HFF-Myc (cell line): ENCODE data around the gene ANTXRL.
"Not testable (repeated sequence)": the region's sequence is repeated elsewhere in the genome, so short reads cannot be mapped to it uniquely, and the experiment has no call there.

Source experiments
- DNase-seq: peaks from one replicate; pipeline ENCODE4 v3.0.0-alpha.2; 2011; ENCODE audit warnings: low read depth; ENCODE audit errors: extremely low read depth
- H3K4me3 ChIP-seq: replicated peaks from 2 replicates; pipeline ENCODE4 v1.5.1; 2011; ENCODE audit warnings: low read depth, mild to moderate bottlenecking, control low read depth, low read length
- CTCF ChIP-seq: IDR thresholded peaks from 2 replicates; pipeline ENCODE4 v1.5.1; 2012; ENCODE audit warnings: mild to moderate bottlenecking, low read depth, low read length, control low read depth; ENCODE audit errors: missing control alignments

ANTXRL gene

GRCh38 chr10:46291817-46292572, 5.2 kb downstream of the ANTXRL start:
- TF ChIP-seq CTCF, result no peak
- DNase-seq, result no peak
- no peak overlapping the region for H3K4me3 ChIP-seq

- no peak for TF ChIP-seq CTCF
- no peak overlapping the region for H3K4me3 ChIP-seq
- DNase-seq, result no peak
These were observed 5.8 kb downstream of the ANTXRL start for GRCh38 chr10:46292573-46293023.

- no peak for TF ChIP-seq CTCF
- no peak for DNase-seq
- no peak overlapping the region for H3K4me3 ChIP-seq
These were observed 6.4 kb downstream of the ANTXRL start for GRCh38 chr10:46293228-46293627.

GRCh38 chr10:46293832-46294640, 7.2 kb downstream of the ANTXRL start:
- TF ChIP-seq CTCF, result no peak
- no peak overlapping the region for H3K4me3 ChIP-seq
- no peak for DNase-seq

- DNase-seq, result no peak
- TF ChIP-seq CTCF, result no peak
- H3K4me3 ChIP-seq, result no peak overlapping the region
These were observed 7.9 kb downstream of the ANTXRL start for GRCh38 chr10:46294641-46295220.

GRCh38 chr10:46295350-46296010, 8.7 kb downstream of the ANTXRL start:
- not testable (repeated sequence) for DNase-seq

GRCh38 chr10:46296086-46296485, 9.3 kb downstream of the ANTXRL start:
- not testable (repeated sequence) for DNase-seq, H3K4me3 ChIP-seq

More at GRCh38 chr10:46295350-46296010, 8.7 kb downstream of the ANTXRL start:
- H3K4me3 ChIP-seq, result not testable (repeated sequence)
